ENCODE data around the gene MRPS16.

The MRPS16 gene

GRCh38 chr10:73246646-73247508 lies 5.6 kb downstream of the MRPS16 start, which contains the start of gene DNAJC9:
TSS of gene DNAJC9 (minus strand) at chr10:73247255. CDS start at chr10:73247189, 66 bp downstream.
- Histone ChIP-seq H3K4me3 (ENCODE audit: insufficient read depth, low read length, poor library complexity, severe bottlenecking) (peak within 1 kb of the TSS; percentile 90), H3K79me2 (ENCODE audit: insufficient read depth, low read length) (peaks cover 60% of the 10 kb centered on the region), H3K27me3 (ENCODE audit: low read length) (no peaks in the 10 kb centered on the region), H3K27ac (ENCODE audit: low read depth, low read length) (peak within 1 kb of the TSS; percentile 88), H4K20me1 (ENCODE audit: low read depth, low read length) (peaks cover 8% of the 10 kb centered on the region; the same call in 1 of the 2 replicates), H3K9ac (ENCODE audit: low read length) (peak within 1 kb of the TSS; percentile 86), H3F3A (ENCODE audit: insufficient read depth) (peaks cover 30% of the 10 kb centered on the region), H2AFZ (ENCODE audit: low read depth, low read length, severe bottlenecking) (peak within 1 kb of the TSS; percentile 6), H3K9me2 (replicated peaks; ENCODE audit: insufficient read depth, low read length) (no peaks in the 10 kb centered on the region), H3K9me3 (ENCODE audit: insufficient read depth, low read length) (no peaks in the 10 kb centered on the region), H3K36me3 (ENCODE audit: low read length) (peaks cover 34% of the 10 kb centered on the region), H3K4me2 (ENCODE audit: low read depth, low read length, poor library complexity, severe bottlenecking) (peak within 1 kb of the TSS; percentile 93)
- no peak for TF ChIP-seq CTCF (IDR thresholded peaks at IDR 0.05; ENCODE audit: insufficient read depth, low read length, poor library complexity, severe bottlenecking)
- no peak for TF ChIP-seq EZH2phosphoT487 (conservative IDR thresholded peaks at IDR 0.05; ENCODE audit: low read length)

- no peak for TF ChIP-seq CTCF (IDR thresholded peaks at IDR 0.05; ENCODE audit: insufficient read depth, low read length, poor library complexity, severe bottlenecking)
- TF ChIP-seq EZH2phosphoT487 (conservative IDR thresholded peaks at IDR 0.05; ENCODE audit: low read length) = no peak
- Histone ChIP-seq H3K36me3 (ENCODE audit: low read length) (peaks cover 40% of the 10 kb centered on the region), H3F3A (ENCODE audit: insufficient read depth) (peaks cover 30% of the 10 kb centered on the region), H2AFZ (ENCODE audit: low read depth, low read length, severe bottlenecking) (no peak overlapping the region), H3K4me3 (ENCODE audit: insufficient read depth, low read length, poor library complexity, severe bottlenecking) (peak overlapping the region; percentile 90), H3K27ac (ENCODE audit: low read depth, low read length) (peak overlapping the region; percentile 88), H4K20me1 (ENCODE audit: low read depth, low read length) (peaks cover 8% of the 10 kb centered on the region; the same call in 1 of the 2 replicates), H3K9ac (ENCODE audit: low read length) (peak overlapping the region; percentile 86), H3K27me3 (ENCODE audit: low read length) (no peaks in the 10 kb centered on the region), H3K79me2 (ENCODE audit: insufficient read depth, low read length) (peaks cover 54% of the 10 kb centered on the region), H3K4me2 (ENCODE audit: low read depth, low read length, poor library complexity, severe bottlenecking) (peak overlapping the region; percentile 91), H3K9me2 (replicated peaks; ENCODE audit: insufficient read depth, low read length) (no peaks in the 10 kb centered on the region), H3K9me3 (ENCODE audit: insufficient read depth, low read length) (no peaks in the 10 kb centered on the region)
Measured at GRCh38 chr10:73246322-73246645, 6.2 kb downstream of the MRPS16 start.

- TF ChIP-seq EZH2phosphoT487 (conservative IDR thresholded peaks at IDR 0.05; ENCODE audit: low read length) (no peak), CTCF (IDR thresholded peaks at IDR 0.05; ENCODE audit: insufficient read depth, low read length, poor library complexity, severe bottlenecking) (no peak)
- Histone ChIP-seq H3K27ac (ENCODE audit: low read depth, low read length) (peak overlapping the region; percentile 19), H2AFZ (ENCODE audit: low read depth, low read length, severe bottlenecking) (no peak overlapping the region), H3K9me2 (replicated peaks; ENCODE audit: insufficient read depth, low read length) (no peaks in the 10 kb centered on the region), H3K4me3 (ENCODE audit: insufficient read depth, low read length, poor library complexity, severe bottlenecking) (peak overlapping the region; percentile 90), H3K36me3 (ENCODE audit: low read length) (peaks cover 38% of the 10 kb centered on the region), H3K4me2 (ENCODE audit: low read depth, low read length, poor library complexity, severe bottlenecking) (peak overlapping the region; percentile 91), H3K79me2 (ENCODE audit: insufficient read depth, low read length) (peaks cover 44% of the 10 kb centered on the region), H3K9me3 (ENCODE audit: insufficient read depth, low read length) (no peaks in the 10 kb centered on the region), H3K27me3 (ENCODE audit: low read length) (no peaks in the 10 kb centered on the region), H3K9ac (ENCODE audit: low read length) (peak overlapping the region; percentile 86), H3F3A (ENCODE audit: insufficient read depth) (peaks cover 24% of the 10 kb centered on the region), H4K20me1 (ENCODE audit: low read depth, low read length) (peaks cover 8% of the 10 kb centered on the region; the same call in 1 of the 2 replicates)
Measured at GRCh38 chr10:73244866-73245477, 7.5 kb downstream of the MRPS16 start.
